Thoracic aorta (tissue), 2 donors: ENCODE data around the gene TENM3. TPM values are rescaled to one million over a fixed set of nuclear protein-coding genes. Genes with fewer than 3 reads are reported as not detected.

Source experiments
- ATAC-seq: fragments of 150-250 bp; one replicate; pipeline ENCODE4 v1.8.0; 2017; ENCODE audit warnings: low read depth; ENCODE audit not compliant: insufficient number of reproducible peaks, low FRiP score
- DNase-seq: peaks from one replicate; pipeline ENCODE4 v3.0.0-alpha.2; 2020; ENCODE audit warnings: low spot score
- H3K27ac ChIP-seq, 2 donors: fragments of 200-600 bp; sonication (generic); 1 replicate in 1 of 2; 2 replicates in 1 of 2; pipeline ENCODE4 v1.5.1; 2016; ENCODE audit warnings: mild to moderate bottlenecking in 2 of 2, moderate library complexity in 2 of 2
- H3K27me3 ChIP-seq: fragments of 200-600 bp; sonication (generic); replicated peaks from 2 replicates; pipeline ENCODE4 v1.6.0; 2016; ENCODE audit warnings: mild to moderate bottlenecking; ENCODE audit not compliant: insufficient read depth
- H3K36me3 ChIP-seq: fragments of 200-600 bp; sonication (generic); one replicate; pipeline ENCODE4 v1.5.1; 2016
- H3K4me1 ChIP-seq, 2 donors: fragments of 200-600 bp; sonication (generic); 1 replicate in 1 of 2; 2 replicates in 1 of 2; pipeline versions ENCODE4 v1.5.1 to v1.6.0; 2016; ENCODE audit warnings: low read depth in 2 of 2, mild to moderate bottlenecking in 1 of 2; ENCODE audit not compliant: control insufficient read depth in 1 of 2
- H3K4me3 ChIP-seq: fragments of 200-600 bp; sonication (generic); 2 replicates; pipeline ENCODE4 v1.5.1; 2016; ENCODE audit warnings: mild to moderate bottlenecking
- H3K9me3 ChIP-seq: fragments of 200-600 bp; sonication (generic); 2 replicates; pipeline ENCODE4 v1.5.1; 2016
- CTCF ChIP-seq: fragments of 200-600 bp; sonication (generic); IDR thresholded peaks from one replicate; pipeline ENCODE4 v1.5.1; 2019; ENCODE audit warnings: antibody characterized with exemption
- total RNA-seq, 2 donors: library from RNA; depleted of rRNA; stranded (reverse); fragments of >200 nt; gene quantifications; one replicate each; pipeline versions ENCODE4 v1.1.0 to v1.2.3, GENCODE V29; 2016

The TENM3 gene
- total RNA-seq, 2 donors from 2014 or later = 0.68 to 8.0 TPM

DNA sequence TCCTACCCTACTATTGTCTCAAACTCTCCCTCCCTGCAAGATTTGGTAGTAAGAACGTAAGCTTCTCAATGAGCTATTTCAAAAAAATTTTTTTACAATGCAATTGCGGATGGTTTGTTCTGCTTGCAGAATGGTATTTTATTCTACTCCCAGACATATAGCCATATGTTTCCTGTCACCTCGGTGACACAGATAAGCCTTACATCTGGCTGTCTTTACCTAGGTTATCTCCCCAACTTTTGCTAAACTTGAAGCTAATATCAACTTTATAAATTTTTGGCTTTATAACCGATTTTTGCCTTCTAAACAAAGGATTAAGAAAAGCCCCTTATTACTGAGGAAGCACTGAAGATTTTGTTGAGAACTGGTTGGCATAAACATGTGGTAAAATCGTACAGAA lies 331.5 kb downstream of the TENM3 start:
- ATAC-seq (no peak), DNase-seq (no peak)
- no peaks in the 10 kb centered on the region for H3K27me3 ChIP-seq
- no peaks in the 10 kb centered on the region for H3K9me3 ChIP-seq
- no peak for TF ChIP-seq CTCF
- no peaks in the 10 kb centered on the region for H3K36me3 ChIP-seq
- no peak overlapping the region for H3K4me3 ChIP-seq
- no peaks in the 10 kb centered on the region for H3K4me1 ChIP-seq
- H3K27ac ChIP-seq = no peak overlapping the region

GRCh38 chr4:182575225-182575624 lies 332.0 kb downstream of the TENM3 start:
- Histone ChIP-seq H3K4me3 (no peak overlapping the region), H3K9me3 (no peaks in the 10 kb centered on the region), H3K27me3 (no peaks in the 10 kb centered on the region), H3K36me3 (no peaks in the 10 kb centered on the region), H3K4me1 (no peaks in the 10 kb centered on the region), H3K27ac (no peak overlapping the region)
- ATAC-seq (no peak), DNase-seq (no peak)
- no peak for TF ChIP-seq CTCF

DNA sequence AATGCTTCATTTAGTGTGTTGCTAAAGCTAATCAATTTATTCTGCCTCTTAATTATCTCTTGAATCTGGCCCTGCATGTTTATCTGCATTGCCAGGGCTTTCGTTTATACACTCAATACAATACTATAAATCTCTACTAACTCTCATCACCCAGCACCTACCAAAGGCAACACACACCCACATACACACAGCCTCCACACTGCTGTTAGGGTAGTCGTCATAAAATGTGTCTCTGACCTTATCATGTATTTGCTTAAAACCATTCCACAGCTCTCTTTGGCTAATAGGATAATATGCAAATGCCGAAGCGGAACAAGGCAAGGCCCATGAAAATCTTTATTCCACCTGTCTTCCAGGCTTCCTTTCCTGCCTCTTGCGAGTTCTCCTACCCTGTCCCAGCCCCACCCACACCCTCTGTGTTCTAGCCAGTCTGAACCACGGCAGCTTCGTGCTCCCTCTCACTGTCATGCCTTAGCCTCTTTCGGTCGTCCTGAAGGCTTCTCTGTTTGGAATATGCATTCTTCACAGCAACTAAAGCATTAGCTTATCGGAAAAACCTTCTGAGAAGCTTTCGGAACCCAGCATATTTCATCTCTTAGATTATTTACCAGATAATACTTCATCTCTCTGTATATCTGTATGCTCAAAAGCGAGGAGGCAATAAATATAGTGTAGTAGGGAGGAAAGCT lies 333.5 kb downstream of the TENM3 start:
- Histone ChIP-seq H3K4me3 (no peak overlapping the region), H3K4me1 (no peaks in the 10 kb centered on the region), H3K27me3 (no peaks in the 10 kb centered on the region), H3K36me3 (no peaks in the 10 kb centered on the region), H3K9me3 (no peaks in the 10 kb centered on the region), H3K27ac (no peak overlapping the region)
- ATAC-seq (no peak), DNase-seq (no peak)
- no peak for TF ChIP-seq CTCF

DNA sequence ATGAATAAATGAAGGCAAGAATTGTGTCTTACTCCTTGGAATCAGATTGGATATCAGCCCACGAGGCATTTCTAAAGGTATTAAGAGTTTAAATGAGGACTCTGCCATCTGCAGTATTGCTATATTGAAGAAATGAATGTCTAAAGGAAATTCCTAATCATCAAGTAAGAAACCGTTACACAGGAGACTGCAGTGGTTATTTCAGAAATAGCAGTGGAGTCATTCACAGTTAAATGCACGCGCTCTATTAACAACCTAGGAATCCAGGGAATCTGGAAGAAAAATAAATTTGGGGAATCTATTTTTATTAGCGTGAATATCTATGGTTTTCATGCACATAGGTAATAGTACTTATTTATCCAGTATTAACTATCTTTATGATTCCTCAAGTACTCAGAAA lies 334.2 kb downstream of the TENM3 start:
- DNase-seq (no peak), ATAC-seq (no peak)
- Histone ChIP-seq H3K36me3 (no peaks in the 10 kb centered on the region), H3K9me3 (no peaks in the 10 kb centered on the region), H3K27ac (no peak overlapping the region), H3K4me1 (no peaks in the 10 kb centered on the region), H3K4me3 (no peak overlapping the region), H3K27me3 (no peaks in the 10 kb centered on the region)
- no peak for TF ChIP-seq CTCF

GRCh38 chr4:182578402-182578801 lies 335.2 kb downstream of the TENM3 start:
- no peak overlapping the region for H3K27ac ChIP-seq

More at GRCh38 chr4:182578402-182578801, 335.2 kb downstream of the TENM3 start:
- Histone ChIP-seq H3K4me1 (no peaks in the 10 kb centered on the region), H3K36me3 (no peaks in the 10 kb centered on the region), H3K27me3 (no peaks in the 10 kb centered on the region), H3K9me3 (no peaks in the 10 kb centered on the region), H3K4me3 (no peak overlapping the region)
- TF ChIP-seq CTCF = no peak
- ATAC-seq = no peak
- DNase-seq = no peak
